ENCODE results near the gene AGAP1.

The AGAP1 gene

GRCh38 chr2:236102971-236103370, 609.1 kb downstream of the AGAP1 start:
- TF ChIP-seq, protein P1, sequence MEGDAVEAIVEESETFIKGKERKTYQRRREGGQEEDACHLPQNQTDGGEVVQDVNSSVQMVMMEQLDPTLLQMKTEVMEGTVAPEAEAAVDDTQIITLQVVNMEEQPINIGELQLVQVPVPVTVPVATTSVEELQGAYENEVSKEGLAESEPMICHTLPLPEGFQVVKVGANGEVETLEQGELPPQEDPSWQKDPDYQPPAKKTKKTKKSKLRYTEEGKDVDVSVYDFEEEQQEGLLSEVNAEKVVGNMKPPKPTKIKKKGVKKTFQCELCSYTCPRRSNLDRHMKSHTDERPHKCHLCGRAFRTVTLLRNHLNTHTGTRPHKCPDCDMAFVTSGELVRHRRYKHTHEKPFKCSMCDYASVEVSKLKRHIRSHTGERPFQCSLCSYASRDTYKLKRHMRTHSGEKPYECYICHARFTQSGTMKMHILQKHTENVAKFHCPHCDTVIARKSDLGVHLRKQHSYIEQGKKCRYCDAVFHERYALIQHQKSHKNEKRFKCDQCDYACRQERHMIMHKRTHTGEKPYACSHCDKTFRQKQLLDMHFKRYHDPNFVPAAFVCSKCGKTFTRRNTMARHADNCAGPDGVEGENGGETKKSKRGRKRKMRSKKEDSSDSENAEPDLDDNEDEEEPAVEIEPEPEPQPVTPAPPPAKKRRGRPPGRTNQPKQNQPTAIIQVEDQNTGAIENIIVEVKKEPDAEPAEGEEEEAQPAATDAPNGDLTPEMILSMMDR (IDR thresholded peaks at IDR 0.05): no peak
- no peak for DNase-seq (ENCODE audit: low spot score)
- Histone ChIP-seq H3K4me3 (no peak overlapping the region), H3K27ac (no peak overlapping the region)

DNA sequence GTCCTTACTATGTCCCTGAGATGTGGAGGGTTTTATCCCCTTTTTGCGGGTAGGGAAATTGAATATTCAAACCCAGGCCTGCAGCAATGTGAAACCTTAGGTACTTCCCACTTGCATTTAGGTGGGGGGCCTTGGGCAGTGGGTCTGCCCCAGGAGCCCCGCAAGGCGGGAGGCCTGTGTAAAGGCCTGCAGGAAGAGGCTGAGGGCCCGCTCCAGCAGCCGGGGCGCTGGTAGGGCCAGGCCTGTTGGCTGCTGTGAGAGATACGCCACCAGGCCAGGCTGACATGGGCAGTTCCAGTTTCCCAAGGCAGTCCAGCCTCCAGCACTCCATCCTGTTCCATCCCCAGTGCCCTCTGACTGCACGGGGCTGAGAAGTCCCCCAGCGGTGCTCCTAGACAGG, 610.1 kb downstream of the AGAP1 start:
- Histone ChIP-seq H3K27ac (no peak overlapping the region), H3K4me3 (no peak overlapping the region)
- TF ChIP-seq, protein P1 (IDR thresholded peaks at IDR 0.05): no peak
- no peak for DNase-seq (ENCODE audit: low spot score)

GRCh38 chr2:236105955-236106607, 612.2 kb downstream of the AGAP1 start:
- Histone ChIP-seq H3K27ac (no peak overlapping the region), H3K4me3 (no peak overlapping the region)
- TF ChIP-seq, protein P1 (IDR thresholded peaks at IDR 0.05): no peak
- no peak for DNase-seq (ENCODE audit: low spot score)

- DNase-seq (ENCODE audit: low spot score): no peak
- Histone ChIP-seq H3K4me3 (no peak overlapping the region), H3K27ac (no peak overlapping the region)
- TF ChIP-seq, protein P1 (IDR thresholded peaks at IDR 0.05): no peak
These were observed 612.9 kb downstream of the AGAP1 start for GRCh38 chr2:236106761-236107160.

GRCh38 chr2:236107536-236107935, 613.7 kb downstream of the AGAP1 start:
- TF ChIP-seq, protein P1 (IDR thresholded peaks at IDR 0.05): no peak
- no peak for DNase-seq (ENCODE audit: low spot score)

GRCh38 chr2:236107942-236108625, 614.2 kb downstream of the AGAP1 start:
- no peak for DNase-seq (ENCODE audit: low spot score)

More at GRCh38 chr2:236107536-236107935, 613.7 kb downstream of the AGAP1 start:
- Histone ChIP-seq H3K27ac (no peak overlapping the region), H3K4me3 (no peak overlapping the region)

More at GRCh38 chr2:236107942-236108625, 614.2 kb downstream of the AGAP1 start:
- TF ChIP-seq, protein P1 (IDR thresholded peaks at IDR 0.05): no peak
- no peak overlapping the region for H3K4me3 ChIP-seq
- H3K27ac ChIP-seq: no peak overlapping the region
